Spleen (tissue), 7 donors: Measurements from ENCODE around the gene FBXO31.

Source experiments
- POLR2A ChIP-seq, 3 donors: fragments of 450-650 bp; IDR thresholded peaks; one replicate each; pipeline ENCODE4 v1.5.1; 2017; ENCODE audit warnings: antibody characterized with exemption in 3 of 3, mild to moderate bottlenecking in 1 of 3
- TF ChIP-seq, protein P1 (sequence below), 11 experiments: fragments of 200-600 bp in 7 of 11; fragments of 450-650 bp in 4 of 11; sonication (generic) in 4 of 11; IDR thresholded peaks in 8 of 11; conservative IDR thresholded peaks in 3 of 11; 1 replicate in 7 of 11; 2 replicates in 4 of 11; pipeline versions ENCODE4 v1.4.0 to v1.8.0; 2016 to 2021; ENCODE audit warnings: antibody characterized with exemption in 11 of 11, inconsistent platforms in 4 of 11, mild to moderate bottlenecking in 1 of 11
- donor health status: DM: no; HTN: no; CAD: no; lungs with moderate emphysema.
- donor health status: DM: no; HTN: no; CAD: no.
- donor health status: DM: no; HTN: no; CAD: no.

DNA sequence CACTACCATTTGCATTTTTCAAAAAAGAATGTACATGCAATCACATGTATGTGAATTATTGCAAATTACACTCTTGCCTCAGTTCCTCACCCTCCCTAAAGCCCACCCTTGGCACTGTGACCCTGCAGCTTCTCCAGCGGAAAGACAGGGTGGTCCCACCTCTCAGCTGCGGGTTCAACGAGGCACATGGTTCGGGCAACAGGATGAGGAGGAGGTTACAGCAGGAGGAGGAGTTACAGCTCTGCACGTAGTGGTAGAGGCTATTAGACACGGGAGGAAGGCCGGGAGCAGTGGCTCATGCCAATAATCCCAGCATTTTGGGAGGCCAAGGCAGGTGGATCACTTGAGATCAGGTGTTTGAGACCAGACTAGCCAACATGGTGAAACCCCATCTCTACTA is 71.6 kb downstream of the FBXO31 start:
- no peak for TF ChIP-seq POLR2A (IDR thresholded peaks at IDR 0.05)
- TF ChIP-seq, protein P1, sequence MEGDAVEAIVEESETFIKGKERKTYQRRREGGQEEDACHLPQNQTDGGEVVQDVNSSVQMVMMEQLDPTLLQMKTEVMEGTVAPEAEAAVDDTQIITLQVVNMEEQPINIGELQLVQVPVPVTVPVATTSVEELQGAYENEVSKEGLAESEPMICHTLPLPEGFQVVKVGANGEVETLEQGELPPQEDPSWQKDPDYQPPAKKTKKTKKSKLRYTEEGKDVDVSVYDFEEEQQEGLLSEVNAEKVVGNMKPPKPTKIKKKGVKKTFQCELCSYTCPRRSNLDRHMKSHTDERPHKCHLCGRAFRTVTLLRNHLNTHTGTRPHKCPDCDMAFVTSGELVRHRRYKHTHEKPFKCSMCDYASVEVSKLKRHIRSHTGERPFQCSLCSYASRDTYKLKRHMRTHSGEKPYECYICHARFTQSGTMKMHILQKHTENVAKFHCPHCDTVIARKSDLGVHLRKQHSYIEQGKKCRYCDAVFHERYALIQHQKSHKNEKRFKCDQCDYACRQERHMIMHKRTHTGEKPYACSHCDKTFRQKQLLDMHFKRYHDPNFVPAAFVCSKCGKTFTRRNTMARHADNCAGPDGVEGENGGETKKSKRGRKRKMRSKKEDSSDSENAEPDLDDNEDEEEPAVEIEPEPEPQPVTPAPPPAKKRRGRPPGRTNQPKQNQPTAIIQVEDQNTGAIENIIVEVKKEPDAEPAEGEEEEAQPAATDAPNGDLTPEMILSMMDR (IDR thresholded peaks at IDR 0.05 in 8 of 11, conservative IDR thresholded peaks at IDR 0.05 in 3 of 11) = no peak
